Stimulated activated CD4-positive, alpha-beta T cell treated with anti-CD3 and anti-CD28 coated beads, TNF-alpha, amount 100 ng/mL, for 4 hours (primary cell): ENCODE data around the gene COG6.

ENCODE experiments used
- DNase-seq, 3 experiments: peaks; one replicate each; pipeline ENCODE4 v3.0.0-alpha.2; 2020; ENCODE audit warnings: low read depth in 3 of 3

The COG6 gene

DNA sequence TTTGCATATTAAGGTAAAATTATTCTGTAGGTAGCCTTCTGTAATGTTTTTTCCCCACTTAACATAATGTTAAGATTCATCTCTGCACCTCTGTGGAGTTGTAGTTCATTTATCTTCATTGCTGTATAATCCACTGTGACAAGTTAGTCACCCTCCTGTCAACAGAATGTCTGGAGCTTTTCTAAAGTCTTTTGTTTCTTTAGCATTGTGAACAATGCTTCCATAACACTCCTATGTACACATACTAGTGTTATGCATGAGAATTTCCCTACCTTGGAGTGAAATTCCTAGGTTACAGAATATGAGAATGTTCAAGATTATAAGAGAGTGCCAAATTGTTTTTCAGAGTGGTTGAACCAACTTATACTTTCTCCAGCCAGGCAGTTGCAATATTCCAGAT, 113.5 kb downstream of the COG6 start:
- DNase-seq = no peak

DNA sequence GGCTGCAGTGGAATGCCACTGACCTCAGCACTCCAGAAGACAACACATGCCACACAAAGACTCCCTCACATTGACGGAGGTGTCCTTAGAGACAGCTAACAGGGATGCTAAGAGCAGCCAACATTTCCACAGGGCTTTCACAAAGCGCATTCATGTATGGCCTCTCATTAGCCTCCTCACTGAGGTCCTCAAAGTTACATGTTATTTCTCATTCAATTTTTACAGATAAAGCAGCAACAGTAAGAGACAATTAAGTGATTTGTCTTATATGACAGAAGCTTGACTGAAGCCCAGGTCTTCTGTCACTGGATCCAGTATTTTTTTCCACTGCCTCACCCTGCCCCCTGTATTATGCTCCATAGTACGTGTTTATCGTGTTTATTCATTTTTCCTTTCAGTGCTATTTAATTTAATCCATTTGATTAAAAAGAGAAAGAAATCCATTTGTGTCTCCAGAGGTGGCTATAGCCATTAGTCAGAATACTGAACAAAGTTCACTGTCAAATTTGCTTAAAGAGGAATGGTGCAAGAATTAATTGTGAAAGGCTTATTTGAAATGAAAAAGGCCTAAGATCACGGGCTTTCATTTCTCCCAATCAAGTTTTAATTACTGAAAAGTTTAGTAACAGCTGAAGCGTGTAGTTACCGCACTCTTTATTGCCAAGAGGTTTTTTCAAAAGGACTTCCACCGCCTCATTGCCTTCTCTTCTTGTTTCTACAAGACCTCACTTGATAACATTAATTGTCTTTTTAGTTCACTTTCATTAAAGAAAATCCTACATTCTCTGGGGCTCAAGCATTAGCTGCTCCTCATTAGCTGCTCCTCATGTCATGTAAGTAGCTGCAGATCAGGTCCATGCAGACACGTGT, 115.0 kb downstream of the COG6 start:
- no peak for DNase-seq

DNA sequence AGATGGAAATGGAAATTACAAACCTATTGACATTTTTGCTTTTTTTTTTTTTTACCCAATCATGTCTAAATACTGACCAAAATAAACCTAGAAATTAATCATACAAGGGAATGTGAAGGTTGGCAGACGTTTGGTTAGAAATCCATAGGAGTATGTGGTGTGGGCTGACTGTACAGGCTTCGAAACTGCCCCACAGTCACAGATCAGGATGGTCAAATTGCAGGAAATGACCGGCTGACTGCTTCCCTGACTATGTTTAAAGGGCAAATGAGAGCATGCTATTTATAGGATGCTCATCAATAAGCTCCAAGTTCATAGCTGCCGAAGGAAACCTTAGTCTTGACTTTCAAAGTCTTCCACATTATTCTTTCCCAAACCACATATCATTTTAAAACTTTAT, 118.4 kb downstream of the COG6 start:
- DNase-seq = no peak

DNA sequence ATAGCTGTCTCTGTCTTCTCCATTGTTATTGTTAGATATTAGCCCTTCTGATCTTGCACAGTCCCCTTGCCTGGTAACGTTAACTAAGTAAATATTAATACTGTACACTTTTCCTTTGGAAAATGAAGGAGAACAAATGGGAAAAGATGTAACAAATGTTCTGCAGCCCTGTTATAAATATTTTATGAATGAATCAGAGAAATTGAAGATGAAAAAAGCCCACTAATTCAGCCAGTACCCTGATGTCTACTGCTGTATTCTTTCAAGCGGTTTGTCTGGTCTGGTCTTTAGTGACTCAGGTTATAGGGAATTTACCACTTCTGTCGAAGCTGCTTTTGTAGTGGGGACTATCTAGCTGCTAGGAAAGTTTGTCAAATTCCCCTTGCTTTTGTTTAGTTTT, 121.0 kb downstream of the COG6 start:
- no peak for DNase-seq

DNA sequence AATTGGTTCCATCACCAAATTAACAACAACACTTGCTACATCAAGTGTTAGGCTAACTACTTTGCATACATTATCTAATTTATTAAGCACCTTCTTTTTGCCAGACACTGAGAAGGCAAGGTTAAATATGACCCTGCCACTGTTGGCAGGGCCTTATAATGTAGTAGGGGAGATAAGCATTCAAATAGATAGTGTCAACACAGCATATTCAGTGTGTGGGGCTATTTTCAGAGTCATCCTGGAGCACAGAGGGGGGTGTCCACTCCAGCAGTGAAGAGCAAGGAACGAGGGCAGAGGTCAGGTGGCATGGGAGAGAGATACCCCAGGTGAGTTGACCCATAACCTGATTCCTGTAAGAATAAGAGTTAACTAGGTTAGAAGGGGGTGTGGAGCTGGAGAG, 121.6 kb downstream of the COG6 start:
- DNase-seq = no peak

DNA sequence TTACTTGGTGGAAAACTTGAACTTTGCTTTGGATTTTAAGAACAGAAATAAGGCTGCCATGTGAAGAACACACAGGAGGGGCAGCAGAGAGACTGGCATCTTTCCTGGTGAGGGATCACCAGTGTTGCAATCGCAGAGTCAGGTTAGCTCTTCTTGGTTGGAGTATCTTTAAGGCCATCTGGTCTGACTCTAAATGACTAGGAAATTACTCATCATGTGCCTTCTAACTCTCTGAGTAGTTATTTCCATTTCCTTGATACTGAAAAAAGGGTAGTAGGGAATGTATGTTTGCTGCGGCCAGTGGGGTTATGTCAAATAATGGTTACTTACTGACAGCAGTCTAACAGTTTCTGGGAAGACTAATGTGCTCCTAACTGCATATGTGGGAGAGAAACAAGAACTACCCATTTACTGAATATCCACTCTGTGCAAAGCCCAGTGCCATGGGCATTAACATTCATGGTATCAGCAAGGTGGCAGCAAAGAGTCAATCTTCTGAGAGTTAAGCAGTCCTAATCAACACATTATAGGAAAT, 122.1 kb downstream of the COG6 start:
- DNase-seq = peak in 2 of 3 experiments; percentile 15 to 21

DNA sequence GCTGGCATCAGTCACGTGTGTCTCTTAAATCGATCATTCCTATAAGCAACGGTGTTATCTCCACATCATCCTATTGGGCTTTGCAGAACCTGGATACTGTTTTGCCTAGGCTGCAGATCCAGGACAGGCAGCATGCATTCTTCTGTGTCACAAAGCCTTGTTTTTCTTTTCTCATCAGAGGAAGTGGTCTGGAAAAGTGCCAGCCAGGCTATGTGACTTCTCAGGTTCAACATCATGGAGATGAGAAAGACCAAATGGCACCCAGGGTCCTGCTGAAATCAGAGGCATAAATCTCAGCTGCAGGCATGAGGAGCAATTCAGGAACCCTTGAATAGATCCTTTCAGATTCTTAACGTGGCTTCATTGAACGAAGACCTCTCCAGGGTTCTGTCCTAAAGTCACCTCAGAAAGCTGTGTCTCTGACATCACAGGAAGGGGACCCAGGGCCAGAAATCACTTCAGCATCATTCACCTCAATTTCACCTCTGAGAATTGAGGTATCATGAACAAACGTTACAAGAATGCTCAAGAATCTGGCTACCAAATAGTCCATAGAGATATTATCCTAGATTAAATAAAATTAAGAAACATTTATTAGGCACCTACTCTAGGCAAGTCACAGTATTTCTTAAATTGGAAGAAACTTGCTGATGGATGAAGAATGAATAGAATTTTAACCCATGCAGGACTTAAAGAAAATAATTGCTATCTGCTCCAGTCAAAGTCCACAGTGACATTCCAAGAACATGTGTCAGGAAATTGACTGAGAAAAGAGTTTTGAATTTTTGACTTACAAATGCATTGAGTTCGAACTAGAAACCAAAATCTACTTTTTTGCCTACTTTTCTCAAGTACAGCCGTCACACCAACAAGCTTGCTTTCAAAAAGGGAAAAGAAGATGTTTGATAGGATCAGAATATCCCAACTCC, 124.1 kb downstream of the COG6 start:
- DNase-seq = peak in 1 of 3 experiments; percentile 20

DNA sequence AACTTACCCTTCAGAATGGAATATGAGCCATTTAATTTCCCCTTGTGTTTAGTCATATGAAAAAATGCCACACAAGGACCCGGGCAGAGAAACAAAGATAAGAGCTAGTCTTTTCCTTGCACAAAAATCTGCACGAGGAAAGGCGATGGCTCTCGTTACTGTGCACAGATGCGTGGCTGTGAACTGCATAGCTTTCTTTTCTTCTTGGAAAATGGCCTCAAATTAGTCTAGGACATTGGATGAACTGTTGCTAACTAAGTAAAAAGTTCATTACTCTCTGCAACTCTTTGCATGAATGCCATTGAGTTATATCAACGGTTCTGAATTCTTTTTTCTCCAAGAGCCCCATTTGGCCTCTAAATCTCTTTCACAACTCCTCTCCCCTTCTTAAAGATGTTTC, 125.2 kb downstream of the COG6 start:
- DNase-seq = no peak

DNA sequence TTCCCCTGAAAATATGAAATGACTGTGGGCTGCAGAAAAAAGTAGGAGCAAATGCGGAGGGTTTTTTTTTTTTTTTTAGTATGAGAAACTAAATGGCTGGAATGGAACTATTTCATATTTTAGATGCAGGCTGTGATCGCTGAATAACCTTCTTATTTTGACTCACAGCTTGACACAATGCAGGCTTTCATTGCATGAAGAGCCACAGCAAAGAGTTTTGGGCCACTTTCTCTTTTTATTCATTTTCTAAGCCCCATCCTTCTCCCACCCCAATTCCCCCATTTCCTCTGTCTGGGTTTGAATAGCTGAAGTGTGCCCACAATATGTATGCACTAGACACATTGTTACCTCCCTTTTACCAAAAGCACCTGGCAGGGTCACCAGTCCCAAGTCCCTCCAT, 125.9 kb downstream of the COG6 start:
- no peak for DNase-seq

DNA sequence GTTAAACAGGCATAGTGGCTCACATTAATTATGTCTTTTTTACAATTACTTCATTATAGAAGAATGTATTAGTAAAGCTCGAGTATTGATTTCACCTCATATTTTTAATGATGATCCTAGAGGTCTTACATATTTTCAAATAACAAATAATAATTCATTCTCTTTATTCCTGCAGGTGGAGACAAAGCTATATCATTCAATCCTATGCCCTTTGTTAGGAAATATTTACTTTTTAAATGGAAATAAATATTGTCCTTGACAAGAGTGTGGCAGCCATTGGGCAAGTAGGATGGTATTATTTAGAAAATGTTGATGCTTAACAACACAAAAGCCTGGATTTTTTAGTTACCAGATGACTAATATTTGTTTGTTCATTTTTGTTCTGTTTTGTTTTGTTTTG, 127.6 kb downstream of the COG6 start:
- no peak for DNase-seq

DNA sequence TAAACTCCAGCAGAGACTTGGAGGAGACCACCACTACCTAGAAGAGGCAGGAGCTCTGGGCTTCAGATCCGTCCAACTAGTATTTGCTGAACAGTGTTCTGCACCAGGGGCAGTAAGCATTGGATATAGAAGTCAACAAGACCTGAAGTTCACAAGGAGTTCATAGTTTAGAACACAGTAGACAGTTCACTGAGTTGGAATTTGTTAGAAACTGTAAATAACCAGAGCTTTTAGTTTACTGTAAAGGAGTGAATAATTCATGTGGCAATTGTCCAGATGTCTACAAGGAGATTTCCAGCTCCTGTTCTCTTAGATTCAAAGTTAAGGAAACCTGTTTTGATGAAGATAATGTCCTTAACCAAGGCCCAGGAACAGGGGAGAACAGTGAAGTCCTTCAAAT, 128.9 kb downstream of the COG6 start:
- DNase-seq = no peak

DNA sequence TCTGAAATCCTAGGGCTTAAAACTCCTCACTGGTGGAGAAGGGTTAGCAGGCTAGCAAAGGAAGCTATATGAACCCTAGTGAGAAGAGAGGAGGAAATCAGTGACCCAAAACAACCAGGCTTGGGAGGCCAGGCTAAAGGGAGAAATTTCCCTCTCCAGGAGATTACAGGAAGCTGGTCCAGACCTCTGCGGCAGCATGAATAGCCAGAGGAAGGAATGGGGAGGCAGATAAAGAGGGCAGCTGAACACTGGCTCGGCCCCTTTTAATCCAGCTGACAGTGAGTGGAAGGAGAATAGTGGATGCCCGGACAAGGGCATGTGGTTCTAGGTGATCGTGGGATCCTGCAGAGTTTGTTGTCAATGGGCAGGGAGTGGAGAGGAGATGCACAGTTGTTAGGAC, 130.6 kb downstream of the COG6 start:
- DNase-seq = no peak

DNA sequence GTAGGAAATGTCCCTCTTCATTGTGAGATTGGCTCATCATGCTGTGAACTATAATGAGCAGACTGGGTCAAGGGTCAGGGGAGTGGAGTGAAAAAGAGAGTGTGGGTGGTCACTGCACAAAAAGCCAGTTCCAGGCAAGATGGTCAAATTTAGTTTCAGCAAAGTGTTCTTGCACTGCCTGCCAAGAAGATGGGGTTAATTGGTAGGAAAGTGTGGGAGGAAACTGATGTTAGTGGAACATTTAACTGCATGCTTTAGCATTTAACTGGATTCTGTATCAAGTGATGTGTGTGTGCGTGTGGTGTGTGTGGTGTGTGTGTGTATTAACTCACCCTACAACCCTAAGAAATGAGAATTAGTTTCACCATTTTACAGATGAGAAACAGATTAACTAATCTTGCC, 131.6 kb downstream of the COG6 start:
- DNase-seq = no peak

DNA sequence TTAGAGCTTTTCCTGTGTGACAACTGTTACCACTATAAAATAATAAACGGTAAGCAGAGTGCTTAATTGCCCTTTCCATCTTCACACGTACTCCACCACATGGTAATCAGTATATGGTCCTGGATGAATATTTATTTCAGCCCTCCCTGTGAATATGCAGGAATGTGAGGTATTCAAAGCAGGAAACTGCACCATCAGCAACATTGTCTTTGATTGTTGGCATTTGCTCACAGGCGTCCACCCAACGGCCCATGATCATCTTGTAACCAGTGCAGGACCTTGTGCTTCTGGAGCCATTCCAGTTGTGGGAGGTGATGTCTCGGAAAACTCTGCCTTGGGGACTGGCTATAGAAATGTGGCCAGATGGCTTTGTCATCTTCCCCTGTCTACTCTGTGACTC, 132.6 kb downstream of the COG6 start:
- DNase-seq = no peak

DNA sequence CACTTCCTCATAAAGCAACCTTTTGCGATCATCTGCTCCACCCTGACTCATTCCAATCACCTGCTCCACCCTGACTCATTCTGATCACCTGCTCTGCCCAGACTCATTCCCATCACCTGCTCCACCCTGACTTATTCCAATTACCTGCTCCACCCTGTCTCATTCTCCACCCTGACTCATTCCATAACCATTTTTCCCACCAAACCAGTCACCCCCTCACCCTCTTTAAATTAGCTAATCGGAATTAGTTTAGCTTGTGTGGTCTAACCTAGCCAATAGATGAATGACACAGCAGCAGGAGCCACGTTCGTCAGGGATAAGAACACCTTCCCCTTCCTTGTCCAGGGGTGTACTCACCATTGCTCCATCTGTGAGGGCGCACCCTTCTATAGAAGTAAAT, 134.0 kb downstream of the COG6 start:
- DNase-seq = no peak
